ENCODE measurements around the gene SLC48A1.
A peak's percentile ranks its signal among the peaks of the same experiment; 100 is the strongest.
"Not testable (repeated sequence)": the region's sequence is repeated elsewhere in the genome, so short reads cannot be mapped to it uniquely, and the experiment has no call there.

SLC48A1 gene

DNA sequence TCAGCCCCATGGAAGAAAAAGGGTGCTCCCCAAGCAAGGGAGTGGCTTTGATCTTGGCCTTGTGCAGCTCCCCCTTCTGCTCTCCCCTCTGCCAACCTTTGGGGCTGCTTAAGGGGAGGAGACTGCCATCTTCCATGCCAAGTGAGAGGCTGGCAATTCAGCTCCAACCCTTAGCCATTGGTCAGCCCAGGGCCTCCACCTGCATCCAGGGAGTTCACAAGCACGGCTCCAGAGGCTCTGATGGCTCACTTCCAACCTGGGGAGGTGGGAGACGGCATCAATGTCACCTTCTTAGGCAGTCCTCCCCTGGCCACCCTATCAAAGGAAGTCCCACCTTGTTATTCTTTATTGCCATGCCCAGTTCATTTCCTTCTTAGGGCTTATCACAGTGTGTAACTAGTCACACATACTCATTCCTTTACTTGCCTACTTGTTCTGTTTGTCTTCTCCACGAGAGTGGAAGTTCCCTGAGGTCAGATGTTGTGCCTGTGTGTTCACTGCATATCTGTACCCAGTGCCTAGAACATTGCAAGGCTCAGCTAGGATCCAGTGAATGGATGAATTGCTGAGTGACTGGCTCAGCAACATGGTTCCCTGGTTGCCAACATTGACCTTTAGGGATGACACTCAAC lies 41.6 kb downstream of the SLC48A1 start:
- DNase-seq: no peak

DNA sequence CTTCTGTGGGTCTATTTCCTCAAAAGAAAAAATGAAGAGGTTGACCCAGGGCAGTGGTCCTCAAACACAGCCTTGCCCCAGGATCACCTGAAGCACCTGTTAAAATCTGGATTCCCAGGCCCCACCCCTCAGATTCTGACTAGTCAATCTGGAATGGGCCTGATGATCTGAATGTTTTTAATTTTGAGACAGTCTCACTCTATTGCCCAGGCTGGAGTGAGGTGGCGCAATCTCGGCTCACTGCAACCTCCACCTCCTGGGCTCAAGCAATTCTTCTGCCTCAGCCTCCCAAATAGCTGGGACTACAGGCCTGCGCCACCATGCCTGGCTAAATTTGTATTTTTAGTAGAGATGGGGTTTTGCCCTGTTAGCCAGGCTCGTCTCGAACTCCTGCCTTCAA lies 42.4 kb downstream of the SLC48A1 start:
- not testable (repeated sequence) for DNase-seq

- DNase-seq: no peak
Measured at GRCh38 chr12:47816403-47817271, 43.6 kb downstream of the SLC48A1 start.

- DNase-seq: no peak
Measured at GRCh38 chr12:47817272-47818006, 44.4 kb downstream of the SLC48A1 start.

DNA sequence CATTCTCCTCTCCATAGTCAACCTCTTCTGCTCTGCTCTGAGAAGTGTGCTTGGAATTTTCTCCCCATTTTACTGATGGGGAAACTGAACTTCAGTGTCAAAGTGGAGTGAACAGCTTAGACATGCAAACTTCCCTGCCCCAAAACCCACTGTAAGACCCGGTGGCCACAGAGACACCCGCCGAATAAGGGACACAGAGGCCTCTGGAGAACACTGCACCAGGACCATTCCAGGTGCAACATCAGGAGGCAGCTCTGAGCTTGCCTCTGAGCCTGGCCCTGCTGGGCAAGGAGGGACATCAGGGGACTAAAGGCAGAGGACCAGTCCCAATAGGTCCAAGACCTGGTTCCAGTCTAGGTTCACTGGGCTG lies 45.0 kb downstream of the SLC48A1 start:
- no peak for DNase-seq

DNA sequence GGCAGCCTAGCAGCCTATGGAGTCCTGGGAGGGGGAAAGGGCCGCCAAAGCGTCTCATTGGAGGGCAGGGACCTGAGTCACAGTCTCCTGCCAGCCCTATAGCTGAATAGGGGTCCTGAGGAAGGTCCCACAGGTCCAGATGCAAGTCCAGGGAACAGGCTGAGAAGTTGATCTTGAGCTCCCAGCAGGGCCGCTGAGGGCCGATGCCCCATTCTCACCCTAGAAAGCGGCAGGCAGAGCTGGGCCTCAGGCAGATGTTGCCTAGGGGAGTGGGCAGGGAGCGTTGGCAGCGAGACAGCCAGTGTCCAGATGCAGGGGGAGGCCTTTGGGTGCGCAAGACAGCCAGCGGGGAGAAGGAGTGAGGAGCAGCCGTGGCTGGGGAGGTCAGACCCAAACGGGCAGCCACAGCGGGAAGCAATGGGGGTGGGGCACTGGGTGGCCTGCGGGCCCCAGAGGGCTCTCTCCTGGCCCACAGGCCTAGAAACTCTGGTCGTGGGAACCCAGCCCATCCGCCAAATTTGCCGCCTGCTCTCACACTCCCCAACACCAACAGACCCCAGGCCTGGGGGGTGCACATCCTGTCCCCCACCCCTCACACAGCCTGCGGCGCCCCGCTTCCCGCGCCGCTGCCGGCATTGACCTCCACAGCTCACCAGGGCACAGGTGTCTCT lies 45.6 kb downstream of the SLC48A1 start:
- DNase-seq: no peak

GRCh38 chr12:47819138-47819895 lies 46.3 kb downstream of the SLC48A1 start:
- DNase-seq: no peak

GRCh38 chr12:47819896-47820630 lies 47.0 kb downstream of the SLC48A1 start, which contains the start of gene HDAC7:
TSS of gene HDAC7 (minus strand) at chr12:47819903. CDS start at chr12:47819785, 118 bp downstream.
- peak; percentile 55 to 59 for DNase-seq

DNA sequence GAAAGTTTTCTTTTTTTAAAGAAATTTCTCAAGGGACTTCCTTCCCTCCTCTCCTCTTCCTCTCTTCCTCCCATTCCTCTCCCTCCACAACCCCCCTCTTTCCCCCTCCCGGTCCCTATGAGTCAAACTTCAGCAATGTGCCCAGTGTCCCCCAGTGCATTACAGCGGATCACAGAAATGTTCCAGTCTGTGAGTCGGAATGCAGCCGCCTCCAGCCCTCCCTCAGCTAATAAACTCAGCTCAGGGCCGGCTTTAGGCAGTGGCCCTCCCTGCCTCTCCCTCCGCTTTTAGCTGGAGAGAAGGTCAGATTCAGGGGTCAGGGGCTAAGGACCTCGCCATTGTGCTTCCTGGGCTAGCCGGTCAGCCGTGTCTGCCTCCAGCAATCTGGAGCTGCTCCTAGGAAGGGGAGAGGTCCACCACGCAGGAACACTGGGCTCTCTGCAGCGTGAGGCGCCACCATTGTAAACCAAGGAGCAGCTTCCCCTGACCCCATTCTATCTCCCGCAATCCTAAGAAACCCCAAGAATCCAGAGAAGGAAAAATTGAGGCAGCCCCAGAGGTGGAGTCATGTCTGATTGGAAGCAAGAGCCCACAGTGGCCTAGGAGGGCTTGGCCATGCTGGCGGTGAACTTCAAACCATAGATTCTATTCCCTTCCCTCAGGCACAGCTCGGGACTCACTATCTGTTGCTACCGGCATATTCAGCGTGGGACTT lies 47.8 kb downstream of the SLC48A1 start:
- DNase-seq: no peak

DNA sequence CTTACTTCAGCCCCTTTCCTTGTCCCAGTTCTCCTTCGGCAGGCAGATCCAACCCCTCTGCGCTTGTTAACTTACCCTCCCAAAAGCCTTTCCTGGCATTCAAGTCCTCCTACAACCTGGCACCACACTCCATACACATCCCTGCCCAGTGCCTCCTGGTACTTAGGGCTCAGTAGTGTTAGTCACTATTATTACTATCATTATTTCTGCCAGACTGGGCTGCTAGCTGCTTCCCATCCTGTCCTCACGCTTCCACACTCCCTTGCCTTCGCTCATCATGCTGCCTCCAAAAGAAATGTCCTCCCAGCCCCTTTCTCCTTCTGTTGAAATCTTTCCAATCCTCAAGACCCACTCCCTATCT lies 48.3 kb downstream of the SLC48A1 start:
- DNase-seq: no peak

GRCh38 chr12:47822401-47822800 lies 49.4 kb downstream of the SLC48A1 start:
- no peak for DNase-seq

DNA sequence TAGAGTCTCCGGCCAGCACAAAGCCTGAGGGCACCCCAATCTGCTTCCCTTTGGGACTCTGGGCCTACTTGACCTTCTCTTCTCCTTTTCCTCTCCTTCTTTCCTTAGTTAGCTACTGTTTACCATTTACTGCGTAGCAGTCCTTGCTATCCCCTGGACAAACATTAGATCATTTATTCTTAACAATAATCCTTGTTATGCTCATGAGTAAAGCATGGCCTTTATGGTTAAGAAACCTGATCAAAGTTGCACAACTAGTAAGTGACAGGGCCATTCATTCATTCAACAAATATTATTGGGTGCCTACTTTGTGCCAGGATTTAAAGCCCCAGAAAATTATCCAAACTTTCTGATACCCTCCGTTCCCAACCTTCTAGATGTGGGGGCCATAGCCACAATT lies 49.8 kb downstream of the SLC48A1 start:
- DNase-seq: no peak

- DNase-seq: no peak
Measured at GRCh38 chr12:47823422-47824086, 50.5 kb downstream of the SLC48A1 start.

GRCh38 chr12:47824198-47824597 lies 51.2 kb downstream of the SLC48A1 start:
- no peak for DNase-seq

GRCh38 chr12:47824635-47825034 lies 51.6 kb downstream of the SLC48A1 start:
- no peak for DNase-seq

DNA sequence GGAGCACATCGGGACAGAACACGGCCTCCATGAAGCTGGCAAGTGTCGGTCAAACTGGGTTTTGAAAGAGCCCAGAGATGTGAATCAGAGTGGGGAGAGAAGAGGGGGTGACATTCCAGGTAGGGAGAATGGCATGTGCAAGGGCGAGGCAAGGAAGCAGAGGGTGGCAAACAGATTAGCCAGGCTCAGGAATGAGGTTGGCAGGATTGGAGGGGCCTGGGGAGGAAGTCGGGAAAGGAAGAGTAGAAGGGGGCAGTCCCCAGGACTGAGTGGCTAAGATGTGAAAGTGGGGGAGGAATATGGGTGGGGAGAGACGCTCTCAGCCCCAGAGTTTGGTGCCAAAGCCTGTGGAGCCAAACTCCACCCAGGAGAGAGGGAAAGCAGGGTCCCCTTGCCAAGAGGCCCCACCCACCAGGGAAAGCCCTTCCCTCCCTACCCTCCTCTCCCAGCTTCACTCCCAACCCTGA lies 52.2 kb downstream of the SLC48A1 start:
- no peak for DNase-seq

- DNase-seq: no peak
Measured at GRCh38 chr12:47828008-47828975, 55.3 kb downstream of the SLC48A1 start.

GRCh38 chr12:47828976-47829482 lies 56.0 kb downstream of the SLC48A1 start:
- DNase-seq: no peak

- DNase-seq: no peak
Measured at GRCh38 chr12:47829584-47829983, 56.5 kb downstream of the SLC48A1 start.

All from SHP77 (cell line).